Hepatic stellate cell (primary cell): ENCODE measurements around the gene PCDHA3.
"Not testable (repeated sequence)": the region's sequence is repeated elsewhere in the genome, so short reads cannot be mapped to it uniquely, and the experiment has no call there.

Experiments used
- DNase-seq: peaks from one replicate; pipeline ENCODE4 v3.0.0; 2011; ENCODE audit warnings: low spot score

The PCDHA3 gene

DNA sequence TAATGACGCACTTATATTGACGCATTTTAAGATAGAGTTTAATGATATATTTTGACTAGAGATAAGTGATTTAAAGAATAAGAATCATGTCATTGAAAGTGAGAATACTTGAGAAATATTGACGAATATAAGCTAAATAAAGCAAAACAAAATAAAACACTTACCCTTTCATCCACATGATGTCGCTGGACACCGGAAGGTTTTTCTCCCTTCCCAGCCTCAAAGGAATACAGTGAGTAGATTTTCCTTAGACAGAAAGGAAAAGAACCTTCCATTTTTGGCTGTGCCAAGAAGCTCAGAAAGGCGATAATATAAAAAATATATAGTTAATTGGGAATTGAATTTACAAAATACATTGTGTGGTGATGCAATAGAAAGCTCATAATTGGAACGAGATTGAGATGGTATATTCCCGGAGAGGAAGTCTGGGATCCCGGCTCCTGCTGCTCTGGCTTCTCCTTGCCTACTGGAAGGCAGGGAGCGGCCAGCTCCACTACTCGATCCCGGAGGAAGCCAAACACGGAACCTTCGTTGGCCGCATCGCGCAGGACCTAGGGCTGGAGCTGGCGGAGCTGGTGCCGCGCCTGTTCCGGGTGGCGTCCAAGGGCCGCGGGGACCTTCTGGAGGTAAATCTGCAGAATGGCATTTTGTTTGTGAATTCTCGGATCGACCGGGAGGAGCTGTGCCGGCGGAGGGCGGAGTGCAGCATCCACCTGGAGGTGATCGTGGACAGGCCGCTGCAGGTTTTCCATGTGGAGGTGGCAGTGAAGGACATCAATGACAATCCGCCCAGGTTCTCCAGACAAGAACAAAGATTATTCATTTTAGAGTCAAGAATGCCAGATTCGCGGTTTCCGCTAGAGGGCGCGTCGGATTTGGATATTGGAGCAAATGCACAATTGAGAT, 20.8 kb downstream of the PCDHA3 start, which contains the start of gene PCDHA5:
Gene PCDHA5 (plus strand): TSS at position 239 of the 906 bp plus-strand sequence.
- peak; percentile 19 for DNase-seq

- DNase-seq, result no peak
Measured at GRCh38 chr5:140822281-140822629, 21.4 kb downstream of the PCDHA3 start.

DNA sequence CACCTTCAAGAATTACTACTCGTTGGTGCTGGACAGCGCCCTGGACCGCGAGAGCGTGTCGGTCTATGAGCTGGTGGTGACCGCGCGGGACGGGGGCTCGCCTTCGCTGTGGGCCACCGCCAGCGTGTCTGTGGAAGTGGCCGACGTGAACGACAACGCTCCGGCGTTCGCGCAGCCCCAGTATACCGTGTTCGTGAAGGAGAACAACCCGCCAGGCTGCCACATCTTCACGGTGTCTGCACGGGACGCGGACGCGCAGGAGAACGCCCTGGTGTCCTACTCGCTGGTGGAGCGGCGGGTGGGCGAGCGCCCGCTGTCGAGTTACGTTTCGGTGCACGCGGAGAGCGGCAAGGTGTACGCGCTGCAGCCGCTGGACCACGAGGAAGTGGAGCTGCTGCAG, 22.1 kb downstream of the PCDHA3 start:
- DNase-seq, result not testable (repeated sequence)

GRCh38 chr5:140823475-140823874, 22.6 kb downstream of the PCDHA3 start:
- no peak for DNase-seq

DNA sequence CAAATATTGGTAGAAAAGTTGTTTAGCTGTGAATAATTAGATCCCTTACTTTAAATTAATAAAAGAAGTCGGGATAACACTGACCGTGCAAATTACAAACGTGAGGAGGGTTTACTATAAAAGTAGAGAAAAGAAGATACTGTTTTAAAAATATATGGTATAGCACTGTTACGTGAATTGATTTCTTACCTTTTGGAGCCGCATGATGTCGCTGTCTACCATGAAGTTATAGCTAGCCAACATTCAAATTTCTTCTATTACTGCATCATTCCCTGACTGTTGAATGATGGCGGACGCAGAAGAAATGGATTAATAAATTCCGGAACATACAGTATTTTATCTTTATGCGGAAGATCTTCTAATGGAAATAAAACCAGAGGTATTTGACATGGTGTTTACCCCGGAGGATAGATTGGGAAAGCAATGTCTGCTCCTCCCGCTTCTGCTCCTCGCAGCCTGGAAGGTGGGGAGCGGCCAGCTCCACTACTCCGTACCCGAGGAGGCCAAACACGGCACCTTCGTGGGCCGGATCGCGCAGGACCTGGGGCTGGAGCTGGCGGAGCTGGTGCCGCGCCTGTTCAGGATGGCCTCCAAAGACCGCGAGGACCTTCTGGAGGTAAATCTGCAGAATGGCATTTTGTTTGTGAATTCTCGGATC, 27.0 kb downstream of the PCDHA3 start, which contains the start of gene PCDHA6:
Gene PCDHA6 (plus strand): TSS at position 257 of the 658 bp plus-strand sequence. CDS start 132 bp downstream, at position 389.
- no peak for DNase-seq

DNA sequence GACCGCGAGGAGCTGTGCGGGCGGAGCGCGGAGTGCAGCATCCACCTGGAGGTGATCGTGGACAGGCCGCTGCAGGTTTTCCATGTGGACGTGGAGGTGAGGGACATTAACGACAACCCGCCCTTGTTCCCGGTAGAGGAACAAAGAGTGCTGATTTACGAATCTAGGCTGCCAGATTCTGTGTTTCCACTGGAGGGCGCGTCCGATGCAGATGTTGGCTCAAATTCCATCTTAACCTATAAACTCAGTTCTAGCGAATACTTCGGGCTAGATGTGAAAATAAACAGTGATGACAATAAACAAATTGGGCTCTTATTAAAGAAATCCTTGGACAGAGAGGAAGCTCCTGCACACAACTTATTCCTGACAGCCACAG, 27.5 kb downstream of the PCDHA3 start:
- no peak for DNase-seq

- not testable (repeated sequence) for DNase-seq
Measured at GRCh38 chr5:140829511-140830501, 28.9 kb downstream of the PCDHA3 start.

DNA sequence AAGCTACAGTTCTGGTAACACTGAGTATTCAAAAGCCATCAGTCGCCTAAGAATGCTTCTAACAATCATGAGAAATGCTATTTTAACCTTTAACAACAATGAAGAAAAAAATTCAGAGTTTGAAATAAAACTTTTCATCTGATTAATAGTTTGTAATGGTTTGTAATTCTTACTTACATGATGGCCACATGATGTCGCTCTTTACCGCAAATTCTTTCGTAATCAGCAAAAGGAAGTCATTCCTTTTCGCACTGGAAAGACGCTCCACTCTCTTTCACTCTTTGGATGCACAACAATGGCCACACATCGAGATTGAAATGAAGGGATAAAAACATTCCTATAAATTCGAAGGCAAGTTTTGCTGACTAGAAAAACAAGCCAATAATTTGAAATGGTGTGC, 33.1 kb downstream of the PCDHA3 start, which contains the start of gene PCDHA7:
Gene PCDHA7 (plus strand): TSS at position 277 of the 400 bp plus-strand sequence. CDS start 115 bp downstream, at position 392.
- DNase-seq, result peak; percentile 40

DNA sequence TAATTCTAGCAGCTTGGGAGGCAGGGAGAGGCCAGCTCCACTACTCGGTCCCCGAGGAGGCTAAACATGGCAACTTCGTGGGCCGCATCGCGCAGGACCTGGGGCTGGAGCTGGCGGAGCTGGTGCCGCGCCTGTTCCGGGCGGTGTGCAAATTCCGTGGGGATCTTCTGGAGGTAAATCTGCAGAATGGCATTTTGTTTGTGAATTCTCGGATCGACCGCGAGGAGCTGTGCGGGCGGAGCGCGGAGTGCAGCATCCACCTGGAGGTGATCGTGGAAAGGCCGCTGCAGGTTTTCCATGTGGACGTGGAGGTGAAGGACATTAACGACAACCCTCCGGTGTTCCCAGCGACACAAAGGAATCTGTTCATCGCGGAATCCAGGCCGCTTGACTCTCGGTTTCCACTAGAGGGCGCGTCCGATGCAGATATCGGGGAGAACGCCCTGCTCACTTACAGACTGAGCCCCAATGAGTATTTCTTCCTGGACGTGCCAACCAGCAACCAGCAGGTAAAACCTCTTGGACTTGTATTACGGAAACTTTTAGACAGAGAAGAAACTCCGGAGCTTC, 33.7 kb downstream of the PCDHA3 start:
- not testable (repeated sequence) for DNase-seq

- no peak for DNase-seq
Measured at GRCh38 chr5:140835622-140836510, 35.0 kb downstream of the PCDHA3 start.

DNA sequence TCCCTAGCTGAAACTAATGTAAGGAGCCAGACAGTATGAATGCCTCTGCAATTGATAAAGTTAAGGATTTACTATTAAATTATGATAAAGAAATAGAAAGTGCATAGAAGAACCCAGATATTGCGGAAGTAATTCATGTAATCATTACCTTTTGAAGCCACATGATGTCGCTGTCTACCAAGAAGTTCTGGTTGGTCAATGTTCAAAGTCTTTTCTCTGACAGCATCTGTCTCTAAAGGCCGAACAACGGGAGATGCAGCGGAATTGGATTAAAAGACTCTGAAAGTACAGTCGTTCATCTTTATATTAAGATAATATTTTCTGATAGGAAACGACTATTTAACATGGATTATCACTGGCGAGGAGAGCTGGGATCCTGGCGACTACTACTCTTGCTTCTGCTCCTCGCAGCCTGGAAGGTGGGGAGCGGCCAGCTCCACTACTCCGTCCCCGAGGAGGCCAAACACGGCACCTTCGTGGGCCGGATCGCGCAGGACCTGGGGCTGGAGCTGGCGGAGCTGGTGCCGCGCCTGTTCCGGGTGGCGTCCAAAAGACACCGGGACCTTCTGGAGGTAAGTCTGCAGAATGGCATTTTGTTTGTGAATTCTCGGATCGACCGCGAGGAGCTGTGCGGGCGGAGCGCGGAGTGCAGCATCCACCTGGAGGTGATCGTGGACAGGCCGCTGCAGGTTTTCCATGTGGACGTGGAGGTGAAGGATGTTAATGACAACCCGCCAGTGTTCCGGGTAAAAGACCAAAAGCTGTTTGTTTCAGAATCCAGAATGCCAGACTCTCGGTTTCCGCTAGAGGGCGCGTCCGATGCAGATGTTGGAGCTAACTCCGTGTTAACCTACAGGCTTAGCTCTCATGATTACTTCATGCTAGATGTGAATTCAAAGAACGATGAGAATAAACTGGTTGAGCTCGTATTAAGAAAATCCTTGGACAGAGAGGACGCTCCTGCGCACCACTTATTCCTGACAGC, 40.4 kb downstream of the PCDHA3 start, which contains the start of gene PCDHA8:
Gene PCDHA8 (plus strand): TSS at position 210 of the 985 bp plus-strand sequence. CDS start 135 bp downstream, at position 345.
- peak; percentile 21 for DNase-seq

DNA sequence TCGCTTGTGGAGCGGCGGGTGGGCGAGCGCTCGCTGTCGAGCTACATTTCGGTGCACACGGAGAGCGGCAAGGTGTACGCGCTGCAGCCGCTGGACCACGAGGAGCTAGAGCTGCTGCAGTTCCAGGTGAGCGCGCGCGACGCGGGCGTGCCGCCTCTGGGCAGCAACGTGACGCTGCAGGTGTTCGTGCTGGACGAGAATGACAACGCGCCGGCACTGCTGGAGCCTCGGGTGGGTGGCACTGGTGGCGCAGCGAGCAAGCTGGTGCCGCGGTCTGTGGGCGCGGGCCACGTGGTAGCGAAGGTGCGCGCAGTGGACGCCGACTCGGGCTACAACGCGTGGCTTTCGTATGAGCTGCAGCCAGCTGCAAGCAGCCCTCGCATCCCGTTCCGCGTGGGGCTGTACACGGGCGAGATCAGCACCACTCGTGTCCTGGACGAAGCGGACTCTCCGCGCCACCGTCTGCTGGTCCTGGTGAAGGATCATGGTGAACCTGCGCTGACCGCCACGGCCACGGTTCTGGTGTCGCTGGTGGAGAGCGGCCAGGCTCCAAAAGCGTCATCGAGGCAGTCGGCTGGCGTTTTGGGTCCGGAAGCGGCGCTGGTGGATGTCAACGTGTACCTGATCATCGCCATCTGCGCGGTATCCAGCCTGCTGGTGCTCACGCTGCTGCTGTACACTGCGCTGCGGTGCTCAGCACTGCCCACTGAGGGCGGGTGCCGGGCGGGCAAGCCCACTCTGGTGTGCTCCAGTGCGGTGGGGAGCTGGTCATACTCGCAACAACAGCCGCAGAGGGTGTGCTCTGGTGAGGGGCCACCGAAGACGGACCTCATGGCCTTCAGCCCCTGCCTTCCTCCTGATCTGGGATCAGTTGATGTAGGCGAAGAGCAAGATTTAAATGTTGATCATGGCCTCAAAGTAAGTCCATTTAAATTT, 42.2 kb downstream of the PCDHA3 start:
- no peak for DNase-seq

- not testable (repeated sequence) for DNase-seq
Measured at GRCh38 chr5:140848139-140849102, 47.6 kb downstream of the PCDHA3 start, which contains the start of gene PCDHA9. Gene PCDHA9 (plus strand): TSS chr5:140848382. CDS start chr5:140848496, 114 bp downstream.

- DNase-seq, result not testable (repeated sequence)
Measured at GRCh38 chr5:140849831-140850634, 49.2 kb downstream of the PCDHA3 start.
